Neural progenitor cell (in vitro differentiated cells): ENCODE data around the gene KCNIP1.

ENCODE experiments used
- CTCF ChIP-seq: fragments of 200-600 bp; sonication (generic); IDR thresholded peaks from 2 replicates; pipeline ENCODE4 v1.5.1; 2017; ENCODE audit warnings: antibody characterized with exemption, mild to moderate bottlenecking
- EZH2phosphoT487 ChIP-seq: fragments of 200-600 bp; sonication (generic); IDR thresholded peaks from 2 replicates; pipeline ENCODE4 v1.6.1; 2017; ENCODE audit warnings: antibody characterized with exemption

GRCh38 chr5:170582644-170583330, 79.0 kb downstream of the KCNIP1 start:
- no peak for TF ChIP-seq EZH2phosphoT487
- TF ChIP-seq CTCF = no peak
